Neural cell (in vitro differentiated cells): ENCODE data around the gene FBN1.

Source experiments
- CTCF ChIP-seq: fragments of 450-650 bp; IDR thresholded peaks from 2 replicates; pipeline ENCODE4 v1.5.1; 2014; ENCODE audit warnings: antibody characterized with exemption, mild to moderate bottlenecking, moderate library complexity; ENCODE audit not compliant: poor library complexity, severe bottlenecking
- EZH2 ChIP-seq: fragments of 200-600, 300-800 bp; shearing (Covaris generic), sonication (generic); IDR thresholded peaks from 2 replicates; pipeline ENCODE4 v1.6.1; 2014; ENCODE audit warnings: antibody characterized with exemption, low read length, borderline replicate concordance, mild to moderate bottlenecking; ENCODE audit not compliant: insufficient read depth, poor library complexity, severe bottlenecking
- MXI1 ChIP-seq: fragments of 450-650 bp; conservative IDR thresholded peaks from 2 replicates; pipeline ENCODE4 v1.6.1; 2014; ENCODE audit warnings: antibody characterized with exemption, mild to moderate bottlenecking; ENCODE audit not compliant: poor library complexity, severe bottlenecking
- POLR2AphosphoS5 ChIP-seq: IDR thresholded peaks from 2 replicates; pipeline ENCODE4 v1.6.1; 2012
- RAD21 ChIP-seq: fragments of 450-650 bp; conservative IDR thresholded peaks from 2 replicates; pipeline ENCODE4 v1.6.1; 2014; ENCODE audit warnings: antibody characterized with exemption, mild to moderate bottlenecking, moderate library complexity
- REST ChIP-seq: IDR thresholded peaks from 2 replicates; pipeline ENCODE4 v1.6.1; 2012; ENCODE audit warnings: borderline replicate concordance
- SMC3 ChIP-seq: fragments of 450-650 bp; conservative IDR thresholded peaks from 2 replicates; pipeline ENCODE4 v1.6.1; 2014; ENCODE audit warnings: antibody characterized with exemption, mild to moderate bottlenecking, moderate library complexity; ENCODE audit not compliant: poor library complexity
- TAF1 ChIP-seq: IDR thresholded peaks from 2 replicates; pipeline ENCODE4 v1.6.1; 2012; ENCODE audit warnings: low read depth

GRCh38 chr15:48619446-48619845 lies 26.1 kb downstream of the FBN1 start:
- TF ChIP-seq CTCF (no peak), RAD21 (no peak), SMC3 (no peak), POLR2AphosphoS5 (no peak), EZH2 (no peak), MXI1 (no peak), TAF1 (no peak), REST (no peak)
